Stimulated activated CD8-positive, alpha-beta memory T cell treated with anti-CD3 and anti-CD28 coated beads, Interleukin-7, amount 100 ng/mL, for 4 hours (primary cell): ENCODE results near the gene TTLL6.
"Not testable (repeated sequence)": the region's sequence is repeated elsewhere in the genome, so short reads cannot be mapped to it uniquely, and the experiment has no call there.

Experiments
- DNase-seq, 2 donors: peaks; one replicate each; pipeline ENCODE4 v3.0.0-alpha.2; 2020; ENCODE audit warnings: low read depth in 2 of 2

Gene TTLL6

DNA sequence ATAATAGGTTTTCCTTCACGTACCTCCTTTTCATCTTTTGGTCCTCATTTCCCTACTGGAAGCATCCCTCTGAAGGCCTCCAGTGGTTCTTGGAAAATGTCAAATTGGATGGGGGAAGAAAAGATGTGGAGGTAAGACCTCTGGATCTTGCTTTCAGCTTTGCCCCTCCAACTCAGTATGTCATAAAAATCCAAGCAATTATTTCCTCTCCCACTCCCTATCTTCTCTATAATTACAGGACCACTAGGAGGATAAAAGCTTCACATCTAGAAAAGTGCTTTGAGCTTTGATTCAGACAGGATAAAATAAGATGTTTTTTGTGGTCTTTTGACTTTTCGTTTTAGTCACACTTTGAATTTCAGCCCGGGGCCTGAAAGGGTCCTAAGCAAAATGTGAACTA lies 1.7 kb downstream of the TTLL6 start:
- DNase-seq, result no peak

DNA sequence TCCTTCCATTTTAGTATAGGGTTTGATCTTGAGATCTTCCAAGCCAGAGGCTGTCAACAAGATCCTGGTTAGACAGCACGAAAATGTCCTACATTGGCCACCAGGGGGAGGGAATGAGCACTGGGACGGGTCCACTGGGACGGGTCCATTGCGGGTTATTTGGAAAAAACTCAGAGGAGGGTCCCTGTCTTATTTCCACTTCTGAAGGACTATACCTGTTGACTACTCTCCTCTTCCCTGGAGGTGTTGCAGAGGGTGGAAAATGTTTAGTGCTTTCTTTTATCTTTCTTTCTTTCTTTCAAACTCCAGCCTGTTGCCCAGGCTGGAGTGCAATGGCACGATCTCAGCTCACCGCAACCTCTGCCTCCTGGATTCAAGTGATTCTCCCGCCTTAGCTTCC lies 2.5 kb downstream of the TTLL6 start:
- DNase-seq, result peak in 1 of 2 donors; percentile 41

DNA sequence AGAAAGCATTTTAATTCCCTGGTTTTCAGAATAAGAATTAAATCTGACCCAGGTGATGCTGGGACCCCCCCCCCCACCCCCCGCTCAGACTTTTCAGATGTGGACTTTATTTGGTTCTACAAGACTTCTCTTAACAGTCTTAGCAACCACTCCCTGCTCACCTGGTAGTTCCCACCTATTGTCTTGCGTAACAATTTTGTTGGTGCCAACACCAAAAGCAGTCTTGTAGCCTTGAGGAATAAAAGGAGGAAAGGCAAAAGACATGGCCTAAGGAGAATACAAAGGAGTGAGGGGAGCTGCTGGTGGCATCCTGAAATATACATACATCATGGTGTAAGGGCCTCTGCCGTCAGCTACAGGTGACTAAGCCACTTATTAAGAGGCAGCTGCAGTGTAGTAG lies 5.0 kb downstream of the TTLL6 start:
- DNase-seq, result no peak

DNA sequence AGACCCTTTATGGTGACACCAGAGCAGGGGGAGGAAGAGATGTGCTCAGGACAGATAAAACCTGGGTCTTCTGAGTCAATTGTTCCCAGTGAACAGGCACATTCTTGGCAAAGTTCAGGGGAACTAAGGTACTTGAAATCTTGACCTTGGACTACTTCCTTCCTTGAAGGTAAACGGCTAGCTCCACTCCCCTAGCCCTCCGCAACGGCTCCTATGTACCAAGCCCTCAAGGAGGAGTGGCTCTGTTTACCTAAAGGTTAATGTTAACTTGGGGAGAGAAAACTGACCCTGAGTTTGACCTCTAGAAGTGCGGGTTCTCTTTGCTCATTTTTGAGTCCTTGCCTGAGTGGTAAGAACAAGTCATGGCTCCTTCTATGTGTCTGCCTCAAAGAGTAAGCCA lies 7.8 kb downstream of the TTLL6 start:
- no peak for DNase-seq

DNA sequence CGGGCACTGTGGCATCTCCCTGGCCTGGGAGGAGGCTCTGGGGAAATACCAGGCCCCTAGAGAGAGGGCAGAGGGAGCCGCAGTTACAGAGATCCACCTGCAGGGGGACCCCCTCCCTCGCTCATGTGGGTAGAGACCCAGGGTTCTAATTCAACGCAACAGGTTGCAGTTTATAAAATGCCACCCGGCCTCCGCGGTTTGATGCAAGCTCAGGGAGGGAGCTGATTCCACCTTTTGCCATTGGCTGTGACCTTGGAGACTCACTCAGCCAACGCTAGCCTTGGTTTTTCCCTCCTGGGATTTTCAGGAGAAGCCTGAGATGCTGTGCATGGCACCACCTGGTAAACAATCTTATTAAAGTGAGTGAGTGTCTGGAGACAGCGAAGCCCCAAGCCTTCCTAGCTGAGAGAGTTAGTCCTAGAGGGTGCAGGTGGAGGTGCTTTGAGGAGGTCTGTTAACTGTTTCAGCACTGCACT lies 12.1 kb downstream of the TTLL6 start:
- peak; percentile 30 to 33 for DNase-seq

DNA sequence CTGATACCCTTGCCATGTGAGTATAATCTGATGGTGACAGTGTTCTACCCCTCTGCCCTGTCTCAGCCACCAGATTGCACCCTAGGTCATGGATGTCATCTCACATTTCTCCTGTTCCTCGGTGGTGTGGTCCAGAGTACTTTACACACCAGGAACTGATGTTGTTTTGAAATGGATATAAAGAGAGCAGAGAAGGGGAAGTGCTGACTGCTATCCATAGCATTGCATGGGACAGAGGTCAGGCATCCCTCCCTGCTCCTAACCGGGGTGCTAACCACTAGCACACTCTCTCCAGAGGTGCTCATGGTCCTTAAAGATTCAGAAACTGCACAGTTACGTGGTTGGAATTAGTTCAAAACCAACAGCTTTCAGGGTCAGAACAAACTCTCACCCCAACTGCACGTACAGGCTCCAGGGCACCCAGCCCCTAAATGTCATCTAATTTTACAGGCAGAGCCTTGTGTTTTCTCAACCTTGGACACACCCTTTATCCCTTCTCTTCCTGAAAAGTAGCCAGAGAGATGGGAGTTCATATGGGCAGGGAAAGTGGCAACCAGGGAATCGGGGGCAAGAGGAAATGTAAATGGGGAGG lies 16.3 kb downstream of the TTLL6 start:
- no peak for DNase-seq

DNA sequence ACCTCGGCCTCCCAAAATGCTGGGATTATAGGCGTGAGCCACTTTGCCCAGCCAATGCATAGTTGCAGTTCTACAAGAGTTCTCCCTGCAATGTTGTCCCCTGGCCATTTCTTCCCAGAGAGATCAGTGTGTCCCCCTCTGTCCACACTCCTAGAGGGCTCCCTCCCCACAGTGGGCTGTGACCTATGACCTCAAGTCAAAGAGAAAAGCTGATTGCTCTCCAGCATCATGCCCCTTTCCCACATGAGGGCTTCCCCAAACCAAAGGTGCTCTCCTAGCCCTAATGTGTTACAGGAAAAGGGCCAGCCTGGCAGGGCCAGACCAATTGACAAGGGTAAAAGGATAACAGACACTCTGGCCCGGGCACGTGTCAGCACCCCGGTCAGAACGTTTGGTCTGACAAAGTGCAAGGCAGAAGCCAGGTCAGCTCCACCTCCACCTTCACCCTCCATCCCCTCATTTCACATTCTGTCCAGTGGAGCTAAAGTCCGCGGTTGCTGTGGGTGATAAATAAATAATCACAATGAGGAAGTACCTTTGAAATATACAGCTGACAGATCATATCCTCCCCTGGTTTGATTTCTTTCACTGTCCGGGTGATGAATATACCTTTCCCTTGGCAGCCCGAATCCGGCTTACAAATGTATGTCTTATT lies 17.8 kb downstream of the TTLL6 start:
- no peak for DNase-seq

DNA sequence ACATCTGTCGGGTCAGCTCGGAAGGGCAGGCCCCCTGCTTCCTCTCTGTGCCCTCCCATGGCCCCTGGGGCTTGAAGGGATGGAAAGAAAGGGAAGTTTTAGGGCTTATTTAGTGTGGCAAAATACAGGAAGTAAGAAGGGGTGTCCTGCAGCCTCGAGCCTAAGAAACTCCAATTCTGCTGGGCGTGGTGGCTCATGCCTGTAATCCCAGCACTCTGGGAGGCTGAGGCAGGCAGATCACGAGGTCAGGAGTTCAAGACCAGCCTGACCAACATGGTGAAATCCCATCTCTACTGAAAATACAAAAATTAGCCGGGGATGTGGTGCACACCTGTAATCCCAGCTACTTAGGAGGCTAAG lies 20.9 kb downstream of the TTLL6 start:
- not testable (repeated sequence) for DNase-seq

DNA sequence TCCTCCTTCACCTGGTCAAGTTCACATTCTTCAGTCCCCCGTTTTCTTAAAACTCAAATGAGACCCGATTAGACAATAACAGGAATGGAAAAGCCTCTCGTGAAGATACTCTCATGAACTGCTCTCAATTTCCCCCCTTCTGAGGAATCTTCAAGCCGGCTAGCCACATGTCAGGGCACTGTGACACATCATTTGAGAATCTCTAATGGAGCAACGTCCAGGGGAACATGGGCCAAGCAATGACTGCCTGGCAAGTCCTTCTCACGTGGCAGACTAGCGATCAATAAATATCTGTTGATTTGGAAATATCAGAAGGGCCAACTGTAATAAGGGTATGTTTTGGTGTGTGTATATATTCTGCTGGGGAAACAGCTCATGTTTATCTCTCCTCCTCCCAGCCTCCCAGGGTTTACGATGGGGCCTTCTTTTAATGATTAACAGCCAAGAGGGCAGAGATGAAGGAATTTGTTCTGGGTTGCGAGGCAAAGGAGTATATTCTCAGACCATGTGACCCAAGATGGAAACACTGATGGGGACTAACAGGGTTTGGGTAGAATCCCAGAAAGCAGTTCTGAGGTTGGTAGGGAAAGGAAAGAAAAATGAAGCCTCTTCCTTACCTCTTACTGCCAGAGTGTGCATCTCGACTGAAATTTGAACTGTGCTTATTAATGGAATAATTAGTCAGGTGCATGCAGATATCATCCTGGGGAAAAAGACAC lies 21.4 kb downstream of the TTLL6 start:
- no peak for DNase-seq

DNA sequence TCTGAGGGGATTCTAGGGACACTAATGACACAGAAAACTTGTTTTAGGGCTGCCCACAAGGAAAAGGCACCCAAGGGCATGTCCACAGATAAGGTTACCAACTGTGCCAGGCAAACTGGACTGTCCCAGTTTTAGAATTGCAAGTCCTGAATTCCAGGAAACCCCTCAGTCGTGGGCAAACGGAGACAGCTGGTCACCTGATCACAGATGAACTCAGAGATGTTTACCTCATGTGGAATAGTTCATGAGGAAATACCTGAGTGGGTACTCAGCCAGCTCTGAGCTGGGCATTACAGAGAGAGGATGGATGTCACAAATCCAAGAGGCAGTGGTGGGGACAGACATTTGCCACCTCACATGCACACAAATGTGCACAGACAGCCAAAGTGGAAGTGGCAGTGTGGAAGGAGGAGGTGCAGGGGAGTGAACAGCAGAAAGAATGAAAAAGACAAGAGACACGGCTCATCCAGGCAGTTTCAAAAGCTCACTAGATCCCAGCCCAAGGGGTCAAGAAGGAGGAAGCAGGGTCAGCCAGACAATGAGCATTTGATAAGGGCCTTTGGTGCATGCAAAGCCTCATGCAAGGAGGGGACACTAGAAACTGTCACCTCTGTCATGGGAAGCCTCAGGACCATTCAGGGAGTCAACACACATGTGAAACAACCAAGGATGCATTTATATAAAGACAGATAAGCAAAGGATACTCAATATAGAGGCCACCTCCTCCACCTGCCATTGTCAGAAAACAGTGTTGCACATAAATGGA lies 24.8 kb downstream of the TTLL6 start:
- no peak for DNase-seq

DNA sequence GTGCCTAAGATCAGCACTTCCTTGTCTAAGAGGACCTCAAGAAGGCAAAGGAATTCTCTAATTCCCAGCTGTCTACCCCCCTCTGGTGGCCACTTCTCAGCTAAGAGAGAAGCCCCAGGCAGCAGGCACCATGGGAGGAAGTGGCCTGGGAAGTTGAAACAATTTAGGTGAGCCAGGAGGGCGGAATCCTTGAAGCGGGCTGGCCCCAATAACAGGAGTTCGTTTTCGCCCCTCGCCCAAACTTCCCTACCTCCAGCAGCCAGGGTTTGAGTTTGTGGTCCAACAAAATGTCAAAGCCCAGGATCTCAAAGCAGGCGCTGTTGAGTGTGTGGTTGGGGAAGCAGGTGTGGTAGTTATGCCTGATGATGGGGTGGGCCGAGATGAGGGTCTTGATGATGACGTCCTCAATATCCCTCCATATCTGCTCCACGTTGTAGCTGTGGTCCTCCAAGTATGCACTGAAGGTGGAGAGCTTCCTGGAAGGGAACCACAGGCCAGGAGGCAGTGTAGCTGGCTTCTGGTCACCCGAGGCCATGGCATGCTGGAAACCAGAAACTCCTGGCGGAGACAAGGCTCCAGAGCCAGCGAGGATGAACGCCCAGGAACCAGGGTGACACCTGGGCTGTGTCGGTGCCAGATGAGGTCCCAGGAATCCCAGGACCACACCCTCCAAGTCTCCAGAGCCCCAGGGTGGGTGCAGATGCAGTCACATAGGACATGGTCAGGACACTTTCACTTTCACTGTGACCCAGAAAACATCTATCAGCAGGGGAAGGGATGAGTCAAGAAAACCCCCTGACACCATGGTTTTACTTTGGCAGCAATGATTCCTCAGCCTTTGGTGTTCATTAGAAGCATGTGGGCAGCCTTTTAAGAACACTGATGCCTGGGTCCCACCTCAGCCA lies 25.6 kb downstream of the TTLL6 start:
- no peak for DNase-seq

DNA sequence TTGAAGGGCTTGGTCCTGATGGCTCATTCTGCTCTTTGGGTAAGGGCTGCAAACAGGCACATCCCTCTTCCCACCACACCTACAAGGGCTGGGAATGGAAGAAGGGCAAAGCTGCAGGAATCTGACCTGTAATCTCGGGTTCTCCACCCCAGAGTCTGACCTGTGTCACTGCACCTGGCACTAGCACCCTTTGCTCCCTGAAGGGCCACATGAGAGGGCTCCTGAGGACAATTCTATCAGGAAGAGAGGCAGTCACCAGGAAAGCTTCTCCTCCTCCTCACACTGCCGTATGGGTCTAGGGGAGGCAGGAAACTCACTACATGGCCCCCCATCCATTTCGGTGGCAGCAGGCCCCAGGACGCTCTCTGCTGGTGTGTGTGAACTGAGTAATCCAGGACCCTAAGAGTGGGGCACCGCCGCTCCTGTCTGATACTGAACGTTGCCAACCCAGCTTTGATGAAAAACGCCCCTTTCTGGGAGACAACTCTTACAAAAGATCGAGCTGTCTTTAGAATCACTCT lies 26.4 kb downstream of the TTLL6 start:
- no peak for DNase-seq

DNA sequence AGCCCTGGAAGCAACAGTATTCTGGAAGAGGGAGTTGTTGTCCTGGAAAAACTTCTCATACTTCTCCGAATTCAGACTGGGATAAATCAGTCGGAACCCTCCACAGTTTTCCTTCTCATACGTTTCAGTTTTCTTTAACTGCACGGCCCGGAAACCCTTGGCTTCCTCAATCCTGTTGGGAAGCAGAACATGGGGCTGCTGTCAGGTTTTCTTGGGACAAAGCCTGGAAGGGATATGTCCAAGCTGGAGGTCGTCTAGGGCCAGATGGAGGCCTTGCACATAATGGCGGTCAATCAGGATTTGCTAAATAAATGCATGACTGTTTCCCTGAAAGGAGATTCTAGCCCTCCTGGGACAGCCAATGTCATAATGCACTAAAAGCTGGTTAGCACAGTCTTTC lies 29.2 kb downstream of the TTLL6 start:
- no peak for DNase-seq

DNA sequence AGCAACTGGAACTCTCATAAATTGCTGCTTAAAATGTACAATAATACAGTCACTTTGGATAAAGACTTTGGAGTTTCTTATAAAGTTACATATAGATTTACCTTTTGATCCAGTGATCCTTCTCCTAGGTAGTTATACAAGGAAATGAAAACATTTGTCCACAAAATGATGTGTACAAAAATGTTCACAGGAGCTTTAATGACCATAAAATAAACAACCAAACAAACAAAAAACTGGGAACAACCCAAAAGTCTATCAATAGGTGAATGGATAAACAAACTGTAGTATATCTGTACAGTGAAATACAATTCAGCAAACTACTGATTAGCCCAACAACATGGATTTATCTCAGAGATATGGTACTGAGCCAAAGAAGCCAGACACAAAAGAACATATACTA lies 37.6 kb downstream of the TTLL6 start:
- no peak for DNase-seq

DNA sequence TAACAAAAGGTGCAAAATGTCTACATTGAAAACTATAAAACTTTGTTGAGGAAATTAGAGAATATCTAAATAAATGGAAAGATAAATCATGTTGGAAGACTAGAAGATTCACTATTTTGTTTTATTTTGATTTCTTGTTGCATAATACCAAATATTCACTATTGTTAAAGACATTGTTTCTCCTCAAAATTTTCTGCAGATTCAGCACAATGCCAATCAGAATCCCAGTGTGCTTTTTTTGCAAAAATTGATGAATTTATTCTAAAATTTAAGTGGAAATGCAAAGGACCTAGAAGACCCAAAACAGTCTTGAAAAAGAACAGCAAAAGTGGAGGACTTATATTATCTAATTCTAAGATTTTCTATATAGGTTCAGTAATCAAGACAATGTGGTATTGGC lies 40.4 kb downstream of the TTLL6 start:
- no peak for DNase-seq

DNA sequence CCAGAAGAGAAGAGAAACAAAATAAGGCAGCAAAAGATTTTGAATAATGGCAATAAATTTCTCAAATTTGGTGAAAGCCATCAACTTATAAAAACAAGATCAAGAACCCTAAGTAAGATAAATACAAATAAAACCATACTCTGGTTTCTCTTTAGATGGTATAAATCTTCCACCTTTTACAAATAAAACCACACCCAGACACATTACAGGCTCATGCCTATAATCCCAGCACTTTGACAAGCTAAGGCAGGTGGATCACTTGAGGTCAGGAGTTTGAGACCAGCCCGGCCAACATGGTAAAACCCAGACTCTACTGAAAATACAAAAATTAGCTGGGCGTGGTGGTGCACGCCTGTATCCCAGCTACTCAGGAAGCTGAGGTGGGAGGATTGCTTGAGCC lies 43.8 kb downstream of the TTLL6 start:
- DNase-seq, result no peak

DNA sequence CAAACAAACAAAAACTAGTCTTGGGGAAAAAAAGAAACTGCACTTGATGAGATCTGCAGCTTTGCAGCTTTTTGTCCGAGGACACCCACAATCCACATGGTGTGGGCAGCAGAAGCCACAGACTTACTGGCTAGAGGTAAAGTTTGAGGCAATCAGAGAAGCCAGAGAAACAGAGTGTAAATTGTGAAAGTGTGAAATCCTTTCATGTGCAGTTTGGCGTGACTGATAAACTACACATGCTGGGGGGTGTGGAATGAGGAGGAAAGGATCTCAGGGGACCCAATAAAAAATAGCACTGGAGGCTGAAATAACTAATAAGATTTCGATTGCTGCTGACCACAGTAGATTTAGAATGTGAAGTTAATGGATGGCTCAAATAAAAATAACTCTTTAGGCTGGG lies 46.1 kb downstream of the TTLL6 start:
- DNase-seq, result no peak

DNA sequence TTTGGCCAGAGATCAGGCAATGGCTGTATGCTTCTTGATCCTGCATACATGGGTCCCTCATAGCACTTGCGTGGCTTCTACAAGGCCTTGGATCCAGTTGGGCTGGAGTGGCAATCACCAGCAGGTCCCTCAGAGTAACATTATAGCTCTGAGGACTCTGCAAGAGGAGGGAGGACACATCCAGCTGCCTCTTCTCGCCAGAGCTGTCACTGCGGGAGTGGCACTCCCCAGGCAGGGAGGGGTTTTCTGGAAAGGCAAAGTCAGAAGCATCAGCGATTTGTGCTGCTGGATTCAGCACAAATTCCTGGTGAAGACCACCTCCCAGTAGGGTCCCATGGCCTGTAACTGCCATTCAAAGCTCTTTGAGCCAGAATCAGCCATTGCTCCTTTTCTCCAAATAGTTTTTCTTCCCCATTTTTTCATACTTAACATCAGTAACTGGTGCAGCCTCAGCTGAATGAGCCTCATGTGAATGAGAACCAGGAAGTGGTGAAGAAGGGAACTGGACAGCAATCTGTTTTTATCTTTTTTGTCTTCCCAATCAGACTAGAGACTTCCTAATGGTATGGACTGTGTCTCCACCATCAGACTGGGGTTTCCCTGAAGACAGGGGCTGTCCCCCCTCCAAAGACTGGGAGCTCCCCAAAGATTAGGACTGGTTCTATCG lies 47.9 kb downstream of the TTLL6 start:
- DNase-seq, result no peak

DNA sequence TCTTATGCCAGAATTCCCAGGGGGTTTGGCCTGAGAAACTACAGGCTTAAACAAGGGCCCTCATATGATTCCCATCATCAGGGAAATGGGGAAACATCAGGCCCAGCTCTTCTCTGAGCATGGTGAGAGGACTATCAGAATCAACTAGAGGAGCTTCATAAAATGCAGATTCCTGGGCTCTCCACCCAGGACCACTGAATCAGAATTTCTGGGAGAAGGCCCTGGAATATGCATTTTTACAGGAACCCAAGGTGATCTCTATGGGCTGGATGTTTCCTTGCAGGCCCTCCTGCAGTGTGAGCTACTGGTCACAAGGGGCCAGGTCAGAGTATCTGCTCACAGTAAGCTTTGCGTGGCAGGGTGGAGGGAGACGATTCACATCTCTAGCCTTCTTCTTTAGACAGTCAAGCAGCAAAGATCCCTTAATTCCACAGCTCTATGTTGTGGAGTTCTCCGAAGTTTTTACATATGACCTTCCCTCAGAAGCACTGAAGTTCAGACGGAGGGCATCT lies 49.7 kb downstream of the TTLL6 start:
- DNase-seq, result no peak

DNA sequence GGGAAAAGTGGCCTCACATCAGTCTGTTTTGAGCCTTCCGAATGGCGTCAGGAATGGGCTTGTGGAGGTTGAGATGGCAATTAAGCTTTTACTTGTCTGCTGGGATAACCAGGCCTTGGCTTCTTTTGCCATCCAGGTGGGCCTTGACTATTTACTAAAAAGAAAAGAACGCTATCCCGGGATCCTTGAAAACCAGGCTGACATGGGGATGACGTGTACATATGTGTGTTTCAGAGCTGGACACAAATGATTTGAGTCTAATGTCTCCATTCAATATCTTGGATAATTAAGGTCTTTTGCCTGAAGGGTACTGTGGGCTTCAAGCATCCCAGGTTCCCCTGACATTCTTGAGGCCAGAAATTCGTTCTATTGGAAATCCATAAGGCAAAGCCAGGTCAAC lies 55.9 kb downstream of the TTLL6 start:
- no peak for DNase-seq

DNA sequence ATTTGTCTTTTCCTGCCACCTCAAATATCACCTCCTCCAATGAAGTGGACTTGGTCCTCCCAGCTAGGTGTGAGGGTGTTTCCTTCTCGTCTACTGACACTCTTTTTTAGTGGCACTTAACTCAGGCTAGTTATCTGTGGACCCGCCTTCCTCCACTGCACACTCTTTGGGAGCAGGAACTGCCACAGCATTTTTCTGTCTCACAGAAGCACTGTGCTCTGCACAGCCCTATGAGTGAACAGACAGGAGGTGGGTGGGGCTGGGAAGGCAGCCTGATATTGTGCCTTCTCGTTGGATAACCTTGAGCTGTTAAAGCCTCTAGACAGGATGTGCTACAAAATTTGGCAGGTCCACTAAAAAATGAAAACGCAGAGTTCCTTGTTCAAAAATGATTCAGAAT lies 56.6 kb downstream of the TTLL6 start:
- DNase-seq, result no peak
